Keratinocyte (primary cell): ENCODE data around the gene FAM219B. TPM values are rescaled to one million over a fixed set of nuclear protein-coding genes. Genes with fewer than 3 reads are reported as not detected.

ENCODE experiments used
- DNase-seq: peaks from one replicate; pipeline ENCODE4 v3.0.0-alpha.2; 2011; ENCODE audit warnings: low read depth, missing footprints, low spot score
- FAIRE-seq: peaks from 2 replicates; lab custom pipeline; 2011; peaks lifted over from hg19 to GRCh38; lab: Jason Lieb, UNC
- H2AFZ ChIP-seq: 2 replicates; pipeline ENCODE4 v1.6.0; 2012; ENCODE audit warnings: low read length, control low read depth, inconsistent platforms; ENCODE audit not compliant: control insufficient read depth
- H3K27ac ChIP-seq: 2 replicates; pipeline ENCODE4 v1.5.1; 2011; ENCODE audit warnings: low read length; ENCODE audit not compliant: control insufficient read depth, insufficient read depth
- H3K27me3 ChIP-seq: 3 replicates; pipeline ENCODE4 v1.6.0; 2011; ENCODE audit warnings: low read length; ENCODE audit not compliant: control insufficient read depth, insufficient read depth; ENCODE audit errors: extremely low read depth
- H3K36me3 ChIP-seq, 2 experiments: 2 replicates in 1 of 2; 3 replicates in 1 of 2; pipeline ENCODE4 v1.5.1; 2011; ENCODE audit warnings: low read length in 2 of 2, mild to moderate bottlenecking in 1 of 2; ENCODE audit not compliant: control insufficient read depth in 2 of 2, insufficient read depth in 2 of 2; ENCODE audit errors: extremely low read depth in 1 of 2
- H3K4me1 ChIP-seq: 3 replicates; pipeline ENCODE4 v1.5.1; 2011; ENCODE audit warnings: low read length; ENCODE audit not compliant: control insufficient read depth, insufficient read depth; ENCODE audit errors: extremely low read depth
- H3K4me2 ChIP-seq: 3 replicates; pipeline ENCODE4 v1.6.0; 2011; ENCODE audit warnings: low read depth, low read length; ENCODE audit not compliant: control insufficient read depth, insufficient read depth; ENCODE audit errors: extremely low read depth
- H3K4me3 ChIP-seq, 3 experiments: fragments of 200-600 bp in 1 of 3; sonication (generic) in 1 of 3; 2 replicates in 2 of 3; 3 replicates in 1 of 3; pipeline ENCODE4 v1.5.1; 2011 to 2016; ENCODE audit warnings: low read length in 3 of 3, mild to moderate bottlenecking in 3 of 3, control low read depth in 2 of 3, inconsistent platforms in 1 of 3, low read depth in 1 of 3, mixed read lengths in 1 of 3, mixed run types in 1 of 3, moderate library complexity in 1 of 3; ENCODE audit not compliant: control insufficient read depth in 2 of 3, insufficient read depth in 2 of 3; ENCODE audit errors: extremely low read depth in 1 of 3
- H3K79me2 ChIP-seq: 2 replicates; pipeline ENCODE4 v1.6.0; 2012; ENCODE audit warnings: low read length; ENCODE audit not compliant: control insufficient read depth, insufficient read depth
- H3K9ac ChIP-seq: 3 replicates; pipeline ENCODE4 v1.6.0; 2011; ENCODE audit warnings: low read length; ENCODE audit not compliant: control insufficient read depth, insufficient read depth; ENCODE audit errors: extremely low read depth
- H3K9me1 ChIP-seq: 3 replicates; pipeline ENCODE4 v1.6.0; 2011; ENCODE audit warnings: low read length; ENCODE audit not compliant: control insufficient read depth, insufficient read depth; ENCODE audit errors: extremely low read depth
- H3K9me3 ChIP-seq: 2 replicates; pipeline ENCODE4 v1.5.1; 2012; ENCODE audit warnings: low read depth, low read length; ENCODE audit not compliant: control insufficient read depth
- H4K20me1 ChIP-seq: 3 replicates; pipeline ENCODE4 v1.6.0; 2011; ENCODE audit warnings: low read length; ENCODE audit not compliant: control insufficient read depth, insufficient read depth; ENCODE audit errors: extremely low read depth
- CTCF ChIP-seq, 3 experiments: IDR thresholded peaks in 1 of 3; conservative IDR thresholded peaks in 1 of 3; optimal IDR thresholded peaks in 1 of 3; 2 replicates in 2 of 3; 3 replicates in 1 of 3; pipeline versions ENCODE3 to v1.5.1; 2011; ENCODE audit warnings: low read length in 3 of 3, mild to moderate bottlenecking in 3 of 3, moderate library complexity in 2 of 3, control low read depth in 1 of 3, inconsistent platforms in 1 of 3; ENCODE audit not compliant: insufficient read depth in 2 of 3; ENCODE audit errors: extremely low read depth in 1 of 3
- EZH2 ChIP-seq: IDR thresholded peaks from one replicate; pipeline ENCODE4 v1.6.1; 2012; ENCODE audit warnings: inconsistent platforms, mild to moderate bottlenecking, low read length, moderate library complexity
- dilution Hi-C: fragments of 300-500 bp; cut with MboI; formaldehyde crosslinking; loops from one replicate; pipeline ENCODE4 v1.7.0; 2020; ENCODE audit warnings: low sequenced_read_pairs; ENCODE audit not compliant: extremely low pct_ligation_motif_present
- polyA minus RNA-seq, 3 experiments: library from RNA; depleted of rRNA, polyadenylated mRNA; stranded (reverse); fragments of >200 nt; gene quantifications; 1 replicate in 1 of 3; 2 replicates in 1 of 3; 3 replicates in 1 of 3; pipeline ENCODE4 v1.2.3, GENCODE V29; 2011
- polyA plus RNA-seq, 5 experiments: library from polyadenylated mRNA; depleted of rRNA in 3 of 5; stranded (reverse) in 3 of 5; stranded (forward) in 1 of 5; unstranded in 1 of 5; fragments of >200 nt; gene quantifications; 1 replicate in 1 of 5; 2 replicates in 3 of 5; 3 replicates in 1 of 5; pipeline versions ENCODE4 v1.2.1 to v1.2.3, GENCODE V29; 2011 to 2012; ENCODE audit warnings: missing spikeins in 2 of 5, low read depth in 1 of 5, low replicate concordance in 1 of 5

Gene FAM219B
- polyA plus RNA-seq (32.1 to 73.4 TPM (median 45.4 TPM) in 3 replicates), polyA minus RNA-seq (29.7 to 43.8 TPM (median 31.1 TPM) in 3 replicates)
- 29.9 TPM for polyA plus RNA-seq (2011; ENCODE audit: low read depth)
- 33.0 and 44.9 TPM in 2 replicates for polyA plus RNA-seq (2011; cell fraction: cytosol; rRNA removed)
- polyA plus RNA-seq (2011; cell fraction: nucleus; rRNA removed) = 239 and 288 TPM in 2 replicates
- polyA plus RNA-seq (2012; ENCODE audit: low replicate concordance) = 23.7 and 53.6 TPM in 2 replicates
- polyA minus RNA-seq (2011; cell fraction: cytosol; rRNA and poly(A)+ RNA removed) = 25.7 TPM
- 27.1 and 28.5 TPM in 2 replicates for polyA minus RNA-seq (2011; cell fraction: nucleus; rRNA and poly(A)+ RNA removed)

GRCh38 chr15:74906450-74907162, at the start of gene FAM219B:
Gene FAM219B (minus strand): TSS chr15:74906851. CDS start chr15:74906800, 51 bp downstream.
- H3K79me2 ChIP-seq = peaks cover 22% of the 10 kb centered on the region
- H3K9me3 ChIP-seq = no peaks in the 10 kb centered on the region
- H3K9me1 ChIP-seq = peaks cover 5% of the 10 kb centered on the region
- peak within 1 kb of the TSS; percentile 60 for H3K27ac ChIP-seq
- peak within 1 kb of the TSS; percentile 84 for H3K9ac ChIP-seq
- DNase-seq = no peak
- peak within 1 kb of the TSS; percentile 70 to 85 (median 81) for H3K4me3 ChIP-seq
- no peaks in the 10 kb centered on the region for H4K20me1 ChIP-seq
- H3K27me3 ChIP-seq = no peaks in the 10 kb centered on the region
- peak within 1 kb of the TSS; percentile 96 for H3K4me2 ChIP-seq
- H2AFZ ChIP-seq = peak within 1 kb of the TSS; percentile 98
- dilution Hi-C loops = no loop called here
- peaks cover 24 to 32% of the 10 kb centered on the region in 2 experiments for H3K36me3 ChIP-seq
- TF ChIP-seq EZH2 = no peak
- TF ChIP-seq CTCF (optimal IDR thresholded peaks at IDR 0.05 in 1 of 3, IDR thresholded peaks at IDR 0.05 in 1 of 3, conservative IDR thresholded peaks at IDR 0.05 in 1 of 3; ENCODE audit: extremely low read depth in 1 of 3, insufficient read depth in 2 of 3, low read length in 3 of 3) = no peak
- no peak for FAIRE-seq
- H3K4me1 ChIP-seq = peaks cover 10% of the 10 kb centered on the region

GRCh38 chr15:74955796-74956647, 49.4 kb upstream of the FAM219B start:
- TF ChIP-seq EZH2 (no peak), CTCF (optimal IDR thresholded peaks at IDR 0.05 in 1 of 3, IDR thresholded peaks at IDR 0.05 in 1 of 3, conservative IDR thresholded peaks at IDR 0.05 in 1 of 3; ENCODE audit: extremely low read depth in 1 of 3, insufficient read depth in 2 of 3, low read length in 3 of 3) (peak; percentile 21 to 64 (median 53))
- peak overlapping the region; percentile 74 for H3K4me2 ChIP-seq
- H3K27ac ChIP-seq = no peak overlapping the region
- H3K4me1 ChIP-seq = peaks cover 9% of the 10 kb centered on the region
- DNase-seq (no peak), FAIRE-seq (no peak)
- H3K36me3 ChIP-seq = no peaks in the 10 kb centered on the region
- no peaks in the 10 kb centered on the region for H3K9me1 ChIP-seq
- peak overlapping the region; percentile 77 for H2AFZ ChIP-seq
- H3K4me3 ChIP-seq = peak overlapping the region; percentile 36 to 69 (median 51)
- H4K20me1 ChIP-seq = no peaks in the 10 kb centered on the region
- no peaks in the 10 kb centered on the region for H3K9me3 ChIP-seq
- H3K27me3 ChIP-seq = peaks cover 39% of the 10 kb centered on the region
- H3K9ac ChIP-seq = peak overlapping the region; percentile 47
- no peaks in the 10 kb centered on the region for H3K79me2 ChIP-seq
- dilution Hi-C loops = no loop called here
